GM23338 (cell line): ENCODE data around the gene JAKMIP1. TPM values are rescaled to one million over a fixed set of nuclear protein-coding genes. Genes with fewer than 3 reads are reported as not detected.

Experiments
- ATAC-seq: fragments of 200-7000 bp; cut with Tn5 transposase; 3 replicates; pipeline ENCODE4 v1.9.1; 2020
- DNase-seq: peaks from one replicate; pipeline ENCODE4 v3.0.0-alpha.2; 2015; ENCODE audit warnings: low spot score
- H2AFZ ChIP-seq: fragments of 200-600 bp; sonication (generic); 2 replicates; pipeline ENCODE4 v1.8.0; 2016; ENCODE audit warnings: antibody characterized with exemption, mild to moderate bottlenecking, moderate library complexity
- H3F3A ChIP-seq: fragments of 200-600 bp; sonication (generic); replicated peaks from 2 replicates; pipeline ENCODE4 v1.8.0; 2017; ENCODE audit warnings: antibody characterized with exemption, mixed run types, low read depth
- H3K27ac ChIP-seq: fragments of 200-600 bp; sonication (generic); 2 replicates; pipeline ENCODE4 v1.6.1; 2016; ENCODE audit warnings: low read depth
- H3K27me3 ChIP-seq: fragments of 200-600 bp; sonication (generic); 2 replicates; pipeline ENCODE4 v1.8.0; 2016; ENCODE audit warnings: mild to moderate bottlenecking, mixed run types, moderate library complexity; ENCODE audit not compliant: insufficient read depth
- H3K36me3 ChIP-seq: fragments of 200-600 bp; sonication (generic); 2 replicates; pipeline ENCODE4 v1.8.0; 2016; ENCODE audit warnings: mild to moderate bottlenecking; ENCODE audit not compliant: insufficient read depth
- H3K4me1 ChIP-seq: fragments of 200-600 bp; sonication (generic); 2 replicates; pipeline ENCODE4 v1.8.0; 2016; ENCODE audit warnings: mild to moderate bottlenecking, moderate library complexity; ENCODE audit not compliant: insufficient read depth
- H3K4me2 ChIP-seq: fragments of 200-600 bp; sonication (generic); 2 replicates; pipeline ENCODE4 v1.7.1; 2017; ENCODE audit warnings: mixed run types
- H3K4me3 ChIP-seq: fragments of 200-600 bp; sonication (generic); 2 replicates; pipeline ENCODE4 v1.6.1; 2016; ENCODE audit warnings: mixed run types
- H3K79me2 ChIP-seq: fragments of 200-600 bp; sonication (generic); replicated peaks from 2 replicates; pipeline ENCODE4 v1.8.0; 2017; ENCODE audit warnings: mild to moderate bottlenecking; ENCODE audit not compliant: insufficient read depth
- H3K9me2 ChIP-seq: fragments of 200-600 bp; sonication (generic); 2 replicates; pipeline ENCODE4 v1.8.0; 2017; ENCODE audit not compliant: insufficient read depth
- H4K20me1 ChIP-seq: fragments of 200-600 bp; sonication (generic); replicated peaks from 2 replicates; pipeline ENCODE4 v1.8.0; 2017; ENCODE audit warnings: mild to moderate bottlenecking; ENCODE audit not compliant: insufficient read depth
- H3K27ac Mint-ChIP-seq: 2 replicates; pipeline ENCODE4 v1.8.0; 2020; ENCODE audit warnings: inconsistent platforms, mild to moderate bottlenecking, moderate library complexity, mixed read lengths
- H3K27me3 Mint-ChIP-seq: 3 replicates; pipeline ENCODE4 v1.8.0; 2022; ENCODE audit warnings: low read depth, mild to moderate bottlenecking, moderate library complexity, mixed read lengths, inconsistent platforms; ENCODE audit not compliant: insufficient read depth, poor library complexity
- H3K36me3 Mint-ChIP-seq: 3 replicates; pipeline ENCODE4 v1.8.0; 2021; ENCODE audit warnings: low read depth, mild to moderate bottlenecking, inconsistent platforms, moderate library complexity, mixed read lengths
- H3K4me1 Mint-ChIP-seq: 3 replicates; pipeline ENCODE4 v1.8.0; 2020; ENCODE audit warnings: mild to moderate bottlenecking, inconsistent platforms, mixed read lengths
- H3K4me3 Mint-ChIP-seq: 3 replicates; pipeline ENCODE4 v1.8.0; 2021; ENCODE audit warnings: moderate library complexity, mild to moderate bottlenecking, inconsistent platforms, mixed read lengths
- H3K9me3 Mint-ChIP-seq: 3 replicates; pipeline ENCODE4 v1.8.0; 2020; ENCODE audit warnings: moderate library complexity, mild to moderate bottlenecking, inconsistent platforms, mixed read lengths
- CREB1 ChIP-seq: fragments of 250-450 bp; sonication (Bioruptor Pico); IDR thresholded peaks from 2 replicates; pipeline ENCODE4 v1.5.0; 2020; ENCODE audit warnings: low read depth, mild to moderate bottlenecking, moderate library complexity
- EZH2 ChIP-seq: fragments of 200-600 bp; sonication (generic); IDR thresholded peaks from one replicate; pipeline ENCODE4 v1.8.0; 2017; ENCODE audit warnings: antibody characterized with exemption, mild to moderate bottlenecking, low read depth; ENCODE audit not compliant: unreplicated experiment
- EZH2phosphoT487 ChIP-seq: fragments of 200-600 bp; sonication (generic); IDR thresholded peaks from one replicate; pipeline ENCODE4 v1.8.1; 2018; ENCODE audit warnings: antibody characterized with exemption; ENCODE audit not compliant: unreplicated experiment
- JUNB ChIP-seq: IDR thresholded peaks from one replicate; pipeline ENCODE4 v1.6.1; 2016; ENCODE audit warnings: antibody characterized with exemption; ENCODE audit not compliant: unreplicated experiment
- NANOG ChIP-seq: IDR thresholded peaks from 2 replicates; pipeline ENCODE4 v1.6.1; 2016; ENCODE audit warnings: antibody characterized with exemption, borderline replicate concordance
- POLR2AphosphoS5 ChIP-seq: IDR thresholded peaks from 2 replicates; pipeline ENCODE4 v1.6.1; 2016; ENCODE audit warnings: antibody characterized with exemption, low read depth
- STAT1 ChIP-seq: IDR thresholded peaks from one replicate; pipeline ENCODE4 v1.6.1; 2016; ENCODE audit warnings: antibody characterized with exemption; ENCODE audit not compliant: unreplicated experiment
- ZNF114 ChIP-seq: fragments of 250-450 bp; sonication (Bioruptor Pico); IDR thresholded peaks from 2 replicates; pipeline ENCODE4 v1.5.0; 2020; ENCODE audit warnings: mild to moderate bottlenecking, moderate library complexity
- ZNF331 ChIP-seq: fragments of 250-450 bp; sonication (Bioruptor Pico); IDR thresholded peaks from 2 replicates; pipeline ENCODE4 v1.5.0; 2020; ENCODE audit warnings: low read depth, mild to moderate bottlenecking, moderate library complexity
- polyA plus RNA-seq: library from polyadenylated mRNA; unstranded; fragments of >200 nt; fragmentation: Nextera tagmentation; extraction: Ambion mirVana; gene quantifications from 2 replicates; pipeline ENCODE4 v1.2.1, GENCODE V29; 2016
- total RNA-seq: library from RNA; depleted of rRNA; stranded (reverse); fragments of >200 nt; shearing (Covaris generic); gene quantifications from 2 replicates; pipeline ENCODE4 v1.2.3, GENCODE V29; 2014
- TF ChIP-seq, protein P1 (sequence below): IDR thresholded peaks from 2 replicates; pipeline ENCODE4 v1.6.1; 2016; ENCODE audit warnings: antibody characterized with exemption
- TF ChIP-seq, protein P2 (sequence below): fragments of 250-450 bp; sonication (Bioruptor Pico); IDR thresholded peaks from 2 replicates; pipeline ENCODE4 v1.5.0; 2020; ENCODE audit warnings: mild to moderate bottlenecking, moderate library complexity
- TF ChIP-seq, protein P3 (sequence below): IDR thresholded peaks from one replicate; pipeline ENCODE4 v1.6.1; 2018; ENCODE audit warnings: antibody characterized with exemption; ENCODE audit not compliant: unreplicated experiment
- TF ChIP-seq, protein P4 (sequence below), 2 experiments: fragments of 200-600 bp in 1 of 2; sonication (generic) in 1 of 2; conservative IDR thresholded peaks; 2 replicates each; pipeline versions ENCODE4 v1.5.1 to v1.6.1; 2016 to 2017; ENCODE audit warnings: antibody characterized with exemption in 2 of 2, low read depth in 2 of 2, mild to moderate bottlenecking in 2 of 2, moderate library complexity in 1 of 2

Gene JAKMIP1
- total and polyA plus RNA-seq, 2 experiments from 2014 or later: 4.6 to 5.1 TPM

DNA sequence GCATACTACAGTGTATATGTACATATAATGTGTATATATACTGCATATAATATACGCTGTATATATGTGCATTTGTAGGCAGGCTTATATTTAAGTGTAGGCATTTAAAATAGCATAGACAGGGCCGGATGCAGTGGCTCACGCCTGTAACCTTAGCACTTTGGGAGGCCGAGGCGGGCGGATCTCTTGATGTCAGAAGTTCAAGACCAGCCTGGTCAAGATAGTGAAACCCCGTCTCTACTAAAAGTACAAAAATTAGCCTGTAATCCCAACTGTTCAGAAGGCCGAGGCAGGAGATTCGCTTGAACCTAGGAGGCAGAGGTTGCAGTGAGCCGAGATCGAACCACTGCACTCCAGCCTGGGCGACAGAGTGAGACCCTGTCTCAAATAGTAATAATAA, 78.4 kb downstream of the JAKMIP1 start:
- no peaks in the 10 kb centered on the region for H3K36me3 Mint-ChIP-seq
- no peaks in the 10 kb centered on the region for H3K9me3 Mint-ChIP-seq
- peaks cover 7% of the 10 kb centered on the region for H3K27me3 Mint-ChIP-seq
- Histone ChIP-seq H3K36me3 (no peaks in the 10 kb centered on the region), H4K20me1 (no peaks in the 10 kb centered on the region), H3F3A (no peaks in the 10 kb centered on the region), H3K4me3 (no peak overlapping the region), H3K4me1 (peaks cover 14% of the 10 kb centered on the region), H3K9me2 (no peaks in the 10 kb centered on the region), H3K79me2 (no peaks in the 10 kb centered on the region), H3K27ac (no peak overlapping the region), H3K27me3 (no peaks in the 10 kb centered on the region; the same call in 1 of the 2 replicates), H3K4me2 (no peak overlapping the region), H2AFZ (no peak overlapping the region)
- TF ChIP-seq ZNF114 (no peak), CREB1 (CRISPR knock-in tag) (no peak), STAT1 (no peak), JUNB (no peak), NANOG (no peak), POLR2AphosphoS5 (no peak), EZH2phosphoT487 (no peak), EZH2 (no peak), ZNF331 (CRISPR knock-in tag) (no peak)
- TF ChIP-seq, protein P1, sequence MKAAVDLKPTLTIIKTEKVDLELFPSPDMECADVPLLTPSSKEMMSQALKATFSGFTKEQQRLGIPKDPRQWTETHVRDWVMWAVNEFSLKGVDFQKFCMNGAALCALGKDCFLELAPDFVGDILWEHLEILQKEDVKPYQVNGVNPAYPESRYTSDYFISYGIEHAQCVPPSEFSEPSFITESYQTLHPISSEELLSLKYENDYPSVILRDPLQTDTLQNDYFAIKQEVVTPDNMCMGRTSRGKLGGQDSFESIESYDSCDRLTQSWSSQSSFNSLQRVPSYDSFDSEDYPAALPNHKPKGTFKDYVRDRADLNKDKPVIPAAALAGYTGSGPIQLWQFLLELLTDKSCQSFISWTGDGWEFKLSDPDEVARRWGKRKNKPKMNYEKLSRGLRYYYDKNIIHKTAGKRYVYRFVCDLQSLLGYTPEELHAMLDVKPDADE: no peak
- TF ChIP-seq, protein P2, sequence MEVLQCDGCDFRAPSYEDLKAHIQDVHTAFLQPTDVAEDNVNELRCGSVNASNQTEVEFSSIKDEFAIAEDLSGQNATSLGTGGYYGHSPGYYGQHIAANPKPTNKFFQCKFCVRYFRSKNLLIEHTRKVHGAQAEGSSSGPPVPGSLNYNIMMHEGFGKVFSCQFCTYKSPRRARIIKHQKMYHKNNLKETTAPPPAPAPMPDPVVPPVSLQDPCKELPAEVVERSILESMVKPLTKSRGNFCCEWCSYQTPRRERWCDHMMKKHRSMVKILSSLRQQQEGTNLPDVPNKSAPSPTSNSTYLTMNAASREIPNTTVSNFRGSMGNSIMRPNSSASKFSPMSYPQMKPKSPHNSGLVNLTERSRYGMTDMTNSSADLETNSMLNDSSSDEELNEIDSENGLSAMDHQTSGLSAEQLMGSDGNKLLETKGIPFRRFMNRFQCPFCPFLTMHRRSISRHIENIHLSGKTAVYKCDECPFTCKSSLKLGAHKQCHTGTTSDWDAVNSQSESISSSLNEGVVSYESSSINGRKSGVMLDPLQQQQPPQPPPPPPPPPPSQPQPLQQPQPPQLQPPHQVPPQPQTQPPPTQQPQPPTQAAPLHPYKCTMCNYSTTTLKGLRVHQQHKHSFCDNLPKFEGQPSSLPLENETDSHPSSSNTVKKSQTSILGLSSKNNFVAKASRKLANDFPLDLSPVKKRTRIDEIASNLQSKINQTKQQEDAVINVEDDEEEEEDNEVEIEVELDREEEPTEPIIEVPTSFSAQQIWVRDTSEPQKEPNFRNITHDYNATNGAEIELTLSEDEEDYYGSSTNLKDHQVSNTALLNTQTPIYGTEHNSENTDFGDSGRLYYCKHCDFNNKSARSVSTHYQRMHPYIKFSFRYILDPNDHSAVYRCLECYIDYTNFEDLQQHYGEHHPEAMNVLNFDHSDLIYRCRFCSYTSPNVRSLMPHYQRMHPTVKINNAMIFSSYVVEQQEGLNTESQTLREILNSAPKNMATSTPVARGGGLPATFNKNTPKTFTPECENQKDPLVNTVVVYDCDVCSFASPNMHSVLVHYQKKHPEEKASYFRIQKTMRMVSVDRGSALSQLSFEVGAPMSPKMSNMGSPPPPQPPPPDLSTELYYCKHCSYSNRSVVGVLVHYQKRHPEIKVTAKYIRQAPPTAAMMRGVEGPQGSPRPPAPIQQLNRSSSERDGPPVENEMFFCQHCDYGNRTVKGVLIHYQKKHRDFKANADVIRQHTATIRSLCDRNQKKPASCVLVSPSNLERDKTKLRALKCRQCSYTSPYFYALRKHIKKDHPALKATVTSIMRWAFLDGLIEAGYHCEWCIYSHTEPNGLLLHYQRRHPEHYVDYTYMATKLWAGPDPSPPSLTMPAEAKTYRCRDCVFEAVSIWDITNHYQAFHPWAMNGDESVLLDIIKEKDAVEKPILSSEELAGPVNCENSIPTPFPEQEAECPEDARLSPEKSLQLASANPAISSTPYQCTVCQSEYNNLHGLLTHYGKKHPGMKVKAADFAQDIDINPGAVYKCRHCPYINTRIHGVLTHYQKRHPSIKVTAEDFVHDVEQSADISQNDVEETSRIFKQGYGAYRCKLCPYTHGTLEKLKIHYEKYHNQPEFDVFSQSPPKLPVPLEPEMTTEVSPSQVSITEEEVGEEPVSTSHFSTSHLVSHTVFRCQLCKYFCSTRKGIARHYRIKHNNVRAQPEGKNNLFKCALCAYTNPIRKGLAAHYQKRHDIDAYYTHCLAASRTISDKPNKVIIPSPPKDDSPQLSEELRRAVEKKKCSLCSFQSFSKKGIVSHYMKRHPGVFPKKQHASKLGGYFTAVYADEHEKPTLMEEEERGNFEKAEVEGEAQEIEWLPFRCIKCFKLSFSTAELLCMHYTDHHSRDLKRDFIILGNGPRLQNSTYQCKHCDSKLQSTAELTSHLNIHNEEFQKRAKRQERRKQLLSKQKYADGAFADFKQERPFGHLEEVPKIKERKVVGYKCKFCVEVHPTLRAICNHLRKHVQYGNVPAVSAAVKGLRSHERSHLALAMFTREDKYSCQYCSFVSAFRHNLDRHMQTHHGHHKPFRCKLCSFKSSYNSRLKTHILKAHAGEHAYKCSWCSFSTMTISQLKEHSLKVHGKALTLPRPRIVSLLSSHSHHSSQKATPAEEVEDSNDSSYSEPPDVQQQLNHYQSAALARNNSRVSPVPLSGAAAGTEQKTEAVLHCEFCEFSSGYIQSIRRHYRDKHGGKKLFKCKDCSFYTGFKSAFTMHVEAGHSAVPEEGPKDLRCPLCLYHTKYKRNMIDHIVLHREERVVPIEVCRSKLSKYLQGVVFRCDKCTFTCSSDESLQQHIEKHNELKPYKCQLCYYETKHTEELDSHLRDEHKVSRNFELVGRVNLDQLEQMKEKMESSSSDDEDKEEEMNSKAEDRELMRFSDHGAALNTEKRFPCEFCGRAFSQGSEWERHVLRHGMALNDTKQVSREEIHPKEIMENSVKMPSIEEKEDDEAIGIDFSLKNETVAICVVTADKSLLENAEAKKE (CRISPR knock-in tag): no peak
- TF ChIP-seq, protein P3, sequence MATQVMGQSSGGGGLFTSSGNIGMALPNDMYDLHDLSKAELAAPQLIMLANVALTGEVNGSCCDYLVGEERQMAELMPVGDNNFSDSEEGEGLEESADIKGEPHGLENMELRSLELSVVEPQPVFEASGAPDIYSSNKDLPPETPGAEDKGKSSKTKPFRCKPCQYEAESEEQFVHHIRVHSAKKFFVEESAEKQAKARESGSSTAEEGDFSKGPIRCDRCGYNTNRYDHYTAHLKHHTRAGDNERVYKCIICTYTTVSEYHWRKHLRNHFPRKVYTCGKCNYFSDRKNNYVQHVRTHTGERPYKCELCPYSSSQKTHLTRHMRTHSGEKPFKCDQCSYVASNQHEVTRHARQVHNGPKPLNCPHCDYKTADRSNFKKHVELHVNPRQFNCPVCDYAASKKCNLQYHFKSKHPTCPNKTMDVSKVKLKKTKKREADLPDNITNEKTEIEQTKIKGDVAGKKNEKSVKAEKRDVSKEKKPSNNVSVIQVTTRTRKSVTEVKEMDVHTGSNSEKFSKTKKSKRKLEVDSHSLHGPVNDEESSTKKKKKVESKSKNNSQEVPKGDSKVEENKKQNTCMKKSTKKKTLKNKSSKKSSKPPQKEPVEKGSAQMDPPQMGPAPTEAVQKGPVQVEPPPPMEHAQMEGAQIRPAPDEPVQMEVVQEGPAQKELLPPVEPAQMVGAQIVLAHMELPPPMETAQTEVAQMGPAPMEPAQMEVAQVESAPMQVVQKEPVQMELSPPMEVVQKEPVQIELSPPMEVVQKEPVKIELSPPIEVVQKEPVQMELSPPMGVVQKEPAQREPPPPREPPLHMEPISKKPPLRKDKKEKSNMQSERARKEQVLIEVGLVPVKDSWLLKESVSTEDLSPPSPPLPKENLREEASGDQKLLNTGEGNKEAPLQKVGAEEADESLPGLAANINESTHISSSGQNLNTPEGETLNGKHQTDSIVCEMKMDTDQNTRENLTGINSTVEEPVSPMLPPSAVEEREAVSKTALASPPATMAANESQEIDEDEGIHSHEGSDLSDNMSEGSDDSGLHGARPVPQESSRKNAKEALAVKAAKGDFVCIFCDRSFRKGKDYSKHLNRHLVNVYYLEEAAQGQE: no peak
- TF ChIP-seq, protein P4, sequence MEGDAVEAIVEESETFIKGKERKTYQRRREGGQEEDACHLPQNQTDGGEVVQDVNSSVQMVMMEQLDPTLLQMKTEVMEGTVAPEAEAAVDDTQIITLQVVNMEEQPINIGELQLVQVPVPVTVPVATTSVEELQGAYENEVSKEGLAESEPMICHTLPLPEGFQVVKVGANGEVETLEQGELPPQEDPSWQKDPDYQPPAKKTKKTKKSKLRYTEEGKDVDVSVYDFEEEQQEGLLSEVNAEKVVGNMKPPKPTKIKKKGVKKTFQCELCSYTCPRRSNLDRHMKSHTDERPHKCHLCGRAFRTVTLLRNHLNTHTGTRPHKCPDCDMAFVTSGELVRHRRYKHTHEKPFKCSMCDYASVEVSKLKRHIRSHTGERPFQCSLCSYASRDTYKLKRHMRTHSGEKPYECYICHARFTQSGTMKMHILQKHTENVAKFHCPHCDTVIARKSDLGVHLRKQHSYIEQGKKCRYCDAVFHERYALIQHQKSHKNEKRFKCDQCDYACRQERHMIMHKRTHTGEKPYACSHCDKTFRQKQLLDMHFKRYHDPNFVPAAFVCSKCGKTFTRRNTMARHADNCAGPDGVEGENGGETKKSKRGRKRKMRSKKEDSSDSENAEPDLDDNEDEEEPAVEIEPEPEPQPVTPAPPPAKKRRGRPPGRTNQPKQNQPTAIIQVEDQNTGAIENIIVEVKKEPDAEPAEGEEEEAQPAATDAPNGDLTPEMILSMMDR (conservative IDR thresholded peaks at IDR 0.05; ENCODE audit: low read depth in 2 of 2): no peak
- ATAC-seq: no peak
- no peak overlapping the region for H3K4me3 Mint-ChIP-seq
- H3K4me1 Mint-ChIP-seq: peaks cover 25% of the 10 kb centered on the region
- no peak overlapping the region for H3K27ac Mint-ChIP-seq
- DNase-seq: no peak
